Activated T-helper 1 cell treated with anti-CD3 and anti-CD28 coated beads, Interleukin-12 subunit alpha, Interleukin-12 subunit beta, Interleukin-2, Interleukin-4 antibody, amounts not matched to agents 30 ng/mL and 10 ng/mL and 1 ng/mL, durations not matched to agents 14 hours and 24 hours and 36 hours (primary cell): ENCODE results near the gene PCSK1. TPM values are rescaled to one million over a fixed set of nuclear protein-coding genes. Genes with fewer than 3 reads are reported as not detected.

Experiments used
- DNase-seq: peaks from one replicate; pipeline ENCODE4 v3.0.0; 2021; ENCODE audit warnings: low spot score
- H3K27ac Mint-ChIP-seq: one replicate; pipeline ENCODE4 v1.8.0; 2021; ENCODE audit warnings: mild to moderate bottlenecking, mixed read lengths
- H3K27me3 Mint-ChIP-seq: one replicate; pipeline ENCODE4 v1.8.0; 2022; ENCODE audit warnings: mild to moderate bottlenecking, moderate library complexity, mixed read lengths; ENCODE audit not compliant: insufficient read depth
- H3K36me3 Mint-ChIP-seq: one replicate; pipeline ENCODE4 v1.8.0; 2021; ENCODE audit warnings: low read depth, mixed read lengths
- H3K4me1 Mint-ChIP-seq: one replicate; pipeline ENCODE4 v1.8.0; 2021; ENCODE audit warnings: low read depth, mixed read lengths
- H3K4me3 Mint-ChIP-seq: one replicate; pipeline ENCODE4 v1.8.0; 2021; ENCODE audit warnings: mild to moderate bottlenecking, moderate library complexity, mixed read lengths
- H3K9me3 Mint-ChIP-seq: one replicate; pipeline ENCODE4 v1.8.0; 2021; ENCODE audit warnings: mixed read lengths
- intact Hi-C: fragments of 100-400 bp; cut with micrococcal nuclease; formaldehyde crosslinking; loops from one replicate; pipeline ENCODE4 v1.15.1; 2024
- total RNA-seq: library from RNA; stranded (reverse); gene quantifications from 2 replicates; pipeline ENCODE4 v1.2.3, GENCODE V29; 2022

Gene PCSK1
- total RNA-seq, 1 donor from 2014 or later = not detected

DNA sequence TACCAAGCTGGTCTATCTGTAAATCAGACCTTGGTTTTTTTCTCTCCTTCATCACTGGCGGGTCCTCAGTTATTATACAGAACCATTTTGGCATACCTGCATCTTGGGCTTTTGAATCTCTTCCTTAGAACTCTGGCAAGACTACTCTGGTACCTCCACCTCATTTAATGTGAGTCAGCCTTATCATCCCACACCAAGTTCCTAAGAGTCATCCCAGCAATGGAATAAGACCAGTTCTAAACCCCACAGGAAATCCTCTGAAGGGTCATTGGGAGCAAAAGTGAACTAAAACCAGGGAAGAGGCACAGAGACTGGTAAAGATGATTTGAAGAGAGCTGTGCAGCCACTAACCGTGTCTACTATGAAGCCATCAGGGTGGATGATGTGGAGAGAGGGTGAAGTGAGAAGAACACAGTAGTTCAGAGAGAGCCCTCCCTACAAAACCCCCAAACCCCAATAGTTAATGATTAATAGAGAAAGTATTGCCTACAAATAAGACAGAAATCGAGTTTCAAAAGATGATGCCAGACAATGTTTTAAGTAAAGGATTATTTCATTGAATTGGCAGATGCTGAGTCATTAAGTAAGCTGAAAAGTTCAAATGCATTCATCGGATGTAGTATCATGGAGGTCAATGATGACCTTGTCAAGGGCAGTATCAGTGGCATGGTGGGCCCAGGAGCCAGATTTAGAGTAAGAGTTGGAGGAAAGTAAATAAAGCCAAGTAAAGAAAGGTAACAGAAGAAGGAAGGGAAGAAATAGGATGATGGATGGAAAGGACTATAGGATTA lies 85.4 kb downstream of the PCSK1 start:
- intact Hi-C loops = loop anchor here (10.0 kb wide), 2 partner anchors 387 to 817 kb away; no protein-coding TSS in a partner anchor
- Mint-ChIP-seq H3K9me3 (no peaks in the 10 kb centered on the region), H3K4me1 (peaks cover 16% of the 10 kb centered on the region), H3K27me3 (peaks cover 26% of the 10 kb centered on the region), H3K27ac (no peak overlapping the region), H3K4me3 (no peak overlapping the region), H3K36me3 (no peaks in the 10 kb centered on the region)
- no peak for DNase-seq

DNA sequence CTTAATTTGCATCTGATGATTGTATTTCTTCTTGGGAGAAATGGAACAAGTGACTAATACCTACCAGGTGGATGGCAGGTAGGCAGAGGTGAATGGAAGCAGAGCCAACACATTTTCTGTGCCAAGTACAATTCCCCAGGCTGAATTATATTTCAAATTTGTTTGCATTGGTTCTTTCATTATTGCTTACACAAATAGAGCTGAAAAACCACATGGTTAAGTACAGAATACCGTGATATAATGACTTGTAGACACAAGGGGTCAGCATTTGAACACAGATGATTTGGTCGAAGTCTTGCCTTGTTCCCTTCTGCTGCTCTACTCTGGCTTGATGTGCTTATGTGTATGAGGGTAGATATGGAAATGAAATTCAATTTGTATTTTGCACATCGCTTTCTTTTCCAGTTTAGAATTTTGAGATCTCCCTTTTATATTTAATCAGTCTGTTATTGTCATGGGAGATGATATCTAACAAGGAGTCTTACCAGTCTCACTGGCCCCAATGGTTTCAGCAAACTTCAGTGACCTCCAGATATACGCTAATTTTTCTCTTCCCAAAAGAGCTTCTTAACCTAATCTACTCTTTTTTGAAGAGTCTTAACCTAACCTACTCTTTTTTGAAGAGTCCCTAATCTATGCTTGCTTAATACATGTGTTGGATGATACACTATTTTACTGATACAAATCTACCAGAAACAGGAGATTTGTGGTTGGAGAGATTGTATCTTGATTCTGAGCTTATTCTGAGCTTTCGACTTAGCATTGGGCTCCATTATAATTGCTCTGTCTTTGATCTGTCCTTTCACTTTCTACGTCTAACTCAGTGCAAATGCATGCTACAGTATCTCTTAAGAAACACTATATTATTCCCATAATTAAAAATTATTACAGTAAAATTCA lies 88.1 kb downstream of the PCSK1 start:
- Mint-ChIP-seq H3K27me3 (peaks cover 35% of the 10 kb centered on the region), H3K36me3 (no peaks in the 10 kb centered on the region), H3K9me3 (no peaks in the 10 kb centered on the region), H3K27ac (peak overlapping the region; percentile 1), H3K4me1 (peaks cover 22% of the 10 kb centered on the region), H3K4me3 (no peak overlapping the region)
- DNase-seq = no peak
- intact Hi-C loops = loop anchor here (1.0 to 10.0 kb wide), 9 partner anchors 65 to 820 kb away; partner anchors contain the start of gene CAST

DNA sequence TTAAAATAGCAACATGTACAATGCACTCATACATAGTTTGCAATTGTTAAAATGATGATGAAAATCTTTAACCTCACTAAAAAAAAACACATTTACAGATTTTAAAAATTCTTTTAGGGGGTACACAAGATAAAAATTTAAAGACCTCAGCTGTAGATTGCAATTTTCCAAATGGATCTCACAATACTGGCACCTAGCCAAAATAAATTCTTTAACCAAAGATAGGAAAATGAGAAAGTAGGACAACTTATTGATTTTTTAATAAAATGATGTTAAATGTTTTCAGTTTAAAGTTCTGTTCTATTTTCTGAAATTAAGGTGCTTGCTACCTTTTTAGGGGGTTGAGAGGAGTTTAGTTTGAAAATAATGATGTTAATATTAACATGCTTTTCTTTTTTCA lies 90.0 kb downstream of the PCSK1 start:
- peaks cover 26% of the 10 kb centered on the region for H3K4me1 Mint-ChIP-seq
- H3K36me3 Mint-ChIP-seq = no peaks in the 10 kb centered on the region
- DNase-seq = no peak
- no peaks in the 10 kb centered on the region for H3K9me3 Mint-ChIP-seq
- no peak overlapping the region for H3K27ac Mint-ChIP-seq
- intact Hi-C loops = loop anchor here (5.0 to 10.0 kb wide), 3 partner anchors 319 to 822 kb away; partner anchors contain the start of gene CAST
- H3K27me3 Mint-ChIP-seq = peaks cover 40% of the 10 kb centered on the region
- no peak overlapping the region for H3K4me3 Mint-ChIP-seq

DNA sequence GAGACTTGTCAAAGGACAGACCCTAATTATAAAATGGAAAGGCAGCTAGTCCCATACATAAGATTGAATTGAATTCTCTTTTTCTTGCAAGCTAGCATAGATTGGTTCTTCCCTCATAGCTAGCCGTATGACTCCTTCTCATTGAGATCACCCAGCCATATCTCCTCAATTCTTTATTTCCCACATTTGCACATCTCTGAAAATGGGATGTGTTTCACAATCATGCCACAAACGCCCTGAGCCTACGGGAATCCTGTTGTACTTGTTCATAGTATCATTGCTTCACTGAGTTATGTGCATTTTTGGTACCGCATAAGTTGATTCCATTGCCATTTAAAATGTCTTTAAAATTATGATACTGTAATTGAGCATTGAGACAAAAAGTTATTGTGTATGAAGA lies 90.5 kb downstream of the PCSK1 start:
- Mint-ChIP-seq H3K27ac (no peak overlapping the region), H3K27me3 (peaks cover 42% of the 10 kb centered on the region), H3K36me3 (no peaks in the 10 kb centered on the region), H3K4me1 (peaks cover 26% of the 10 kb centered on the region), H3K9me3 (no peaks in the 10 kb centered on the region), H3K4me3 (no peak overlapping the region)
- no peak for DNase-seq
- intact Hi-C loops = loop anchor here (5.0 to 10.0 kb wide), 3 partner anchors 320 to 822 kb away; partner anchors contain the start of gene CAST

Other genes starting within 250 kb of the PCSK1 start
- gene CAST, start 229.1 kb upstream of the PCSK1 start, total RNA-seq = 104 and 112 TPM in 2 replicates